ENCODE results near the gene PAGE1. TPM values are rescaled to one million over a fixed set of nuclear protein-coding genes. Genes with fewer than 3 reads are reported as not detected.
"Not testable (repeated sequence)": the region's sequence is repeated elsewhere in the genome, so short reads cannot be mapped to it uniquely, and the experiment has no call there.

The PAGE1 gene
- total RNA-seq, 4 donors from 2014 or later = not detected

GRCh38 chrX:49725401-49725800, 29.6 kb upstream of the PAGE1 start:
- WGBS = 64% methylated on average over 3 of the region's 3 CpGs
- H3K27me3 ChIP-seq = no peaks in the 10 kb centered on the region
- no peaks in the 10 kb centered on the region for H3K9me3 ChIP-seq
- TF ChIP-seq CTCF (IDR thresholded peaks at IDR 0.05) (no peak), POLR2AphosphoS5 (IDR thresholded peaks at IDR 0.05) (no peak), EP300 (IDR thresholded peaks at IDR 0.05) (no peak), POLR2A (IDR thresholded peaks at IDR 0.05) (no peak)
- no peak overlapping the region for H3K27ac ChIP-seq
- no peaks in the 10 kb centered on the region for H3K36me3 ChIP-seq
- no peak overlapping the region for H3K4me3 ChIP-seq
- DNase-seq (ENCODE audit: low spot score in 2 of 2) = no peak
- H3K4me1 ChIP-seq = no peaks in the 10 kb centered on the region

- WGBS = 57% methylated on average over 2 of the region's 2 CpGs
- H3K9me3 ChIP-seq; H3K27ac ChIP-seq; H3K27me3 ChIP-seq; DNase-seq (ENCODE audit: low spot score in 2 of 2); H3K36me3 ChIP-seq; H3K4me3 ChIP-seq; H3K4me1 ChIP-seq: not testable (repeated sequence)
Observed at GRCh38 chrX:49720106-49720505, 24.3 kb upstream of the PAGE1 start.

- H3K27me3 ChIP-seq = no peaks in the 10 kb centered on the region
- no peaks in the 10 kb centered on the region for H3K36me3 ChIP-seq
- DNase-seq (ENCODE audit: low spot score in 2 of 2) = no peak
- H3K4me1 ChIP-seq = no peaks in the 10 kb centered on the region
- H3K27ac ChIP-seq = no peak overlapping the region
- H3K9me3 ChIP-seq = no peaks in the 10 kb centered on the region
- 74% methylated on average over 3 of the region's 3 CpGs for WGBS
- TF ChIP-seq EP300 (IDR thresholded peaks at IDR 0.05) (no peak), POLR2AphosphoS5 (IDR thresholded peaks at IDR 0.05) (no peak)
- no peak overlapping the region for H3K4me3 ChIP-seq
Observed at GRCh38 chrX:49712577-49712976, 16.8 kb upstream of the PAGE1 start.

- TF ChIP-seq EP300 (IDR thresholded peaks at IDR 0.05) (no peak), POLR2A (IDR thresholded peaks at IDR 0.05) (no peak), CTCF (IDR thresholded peaks at IDR 0.05) (no peak), POLR2AphosphoS5 (IDR thresholded peaks at IDR 0.05) (no peak)
- 81% methylated on average over 1 of the region's 1 CpG for WGBS
- no peaks in the 10 kb centered on the region for H3K27me3 ChIP-seq
Observed at GRCh38 chrX:49710744-49711319, 15.0 kb upstream of the PAGE1 start.

GRCh38 chrX:49704691-49705404, 9.1 kb upstream of the PAGE1 start:
- Histone ChIP-seq H3K4me1 (no peaks in the 10 kb centered on the region), H3K36me3 (no peaks in the 10 kb centered on the region), H3K27me3 (no peaks in the 10 kb centered on the region), H3K4me3 (no peak overlapping the region), H3K27ac (no peak overlapping the region), H3K9me3 (no peaks in the 10 kb centered on the region)
- 50% methylated on average over 8 of the region's 8 CpGs for WGBS
- no peak for TF ChIP-seq CTCF (IDR thresholded peaks at IDR 0.05)
- DNase-seq (ENCODE audit: low spot score in 2 of 2) = no peak

More at GRCh38 chrX:49710744-49711319, 15.0 kb upstream of the PAGE1 start:
- Histone ChIP-seq H3K4me1 (no peaks in the 10 kb centered on the region), H3K4me3 (no peak overlapping the region), H3K9me3 (no peaks in the 10 kb centered on the region), H3K27ac (no peak overlapping the region), H3K36me3 (no peaks in the 10 kb centered on the region)
- no peak for DNase-seq (ENCODE audit: low spot score in 2 of 2)

GRCh38 chrX:49701933-49702332, 6.1 kb upstream of the PAGE1 start:
- H3K4me3 ChIP-seq = no peak overlapping the region
- no peaks in the 10 kb centered on the region for H3K36me3 ChIP-seq
- DNase-seq (ENCODE audit: low spot score in 2 of 2) = no peak
- H3K4me1 ChIP-seq = no peaks in the 10 kb centered on the region
- H3K27me3 ChIP-seq = no peaks in the 10 kb centered on the region
- 43% methylated on average over 5 of the region's 5 CpGs for WGBS
- no peaks in the 10 kb centered on the region for H3K9me3 ChIP-seq
- TF ChIP-seq EP300 (IDR thresholded peaks at IDR 0.05) (no peak), POLR2A (IDR thresholded peaks at IDR 0.05) (no peak), POLR2AphosphoS5 (IDR thresholded peaks at IDR 0.05) (no peak), CTCF (IDR thresholded peaks at IDR 0.05) (no peak)
- H3K27ac ChIP-seq = no peak overlapping the region

Data from suprapubic skin (tissue), 4 donors.